Panc1 (cell line): ENCODE measurements around the gene TSKS. TPM values are rescaled to one million over a fixed set of nuclear protein-coding genes. Genes with fewer than 3 reads are reported as not detected.

Experiments used
- ATAC-seq: fragments of 200-7000 bp; cut with Tn5 transposase; 2 replicates; pipeline ENCODE4 v1.9.1; 2020; ENCODE audit warnings: mild to moderate bottlenecking, moderate library complexity
- BruUV-seq: library from RNA; stranded (reverse); fragments of 400-500 nt; replicated peaks from 2 replicates; lab custom pipeline; 2021; lab: Mats Ljungman, UMichigan
- CTCF ChIA-PET: fragments of 300-600 bp; sonication (Branson Sonifier 250); formaldehyde crosslinking; loops from one replicate; lab custom pipeline; 2022; ENCODE audit warnings: antibody characterized with exemption; lab: Charles Lee
- POLR2A ChIA-PET: fragments of 300-600 bp; sonication (Branson Sonifier 250); formaldehyde crosslinking; loops from one replicate; lab custom pipeline; 2022; ENCODE audit warnings: antibody characterized with exemption; lab: Charles Lee
- DNase-seq: peaks from one replicate; pipeline ENCODE4 v3.0.0-alpha.2; 2010; ENCODE audit warnings: low read depth, low spot score
- H3K27ac ChIP-seq: 2 replicates; pipeline ENCODE4 v1.5.1; 2011; ENCODE audit warnings: mild to moderate bottlenecking, low read length, inconsistent platforms
- H3K27me3 ChIP-seq: fragments of 200-500 bp; sonication (Bioruptor generic); 2 replicates; pipeline ENCODE4 v1.6.0; 2014; ENCODE audit warnings: low read length, inconsistent platforms; ENCODE audit not compliant: control insufficient read depth, insufficient read depth
- H3K36me3 ChIP-seq: fragments of 200-500 bp; sonication (Bioruptor generic); 2 replicates; pipeline ENCODE4 v1.5.1; 2014; ENCODE audit warnings: inconsistent platforms, mild to moderate bottlenecking, low read length, moderate library complexity; ENCODE audit not compliant: control insufficient read depth, insufficient read depth
- H3K4me1 ChIP-seq: 2 replicates; pipeline ENCODE4 v1.5.1; 2011; ENCODE audit warnings: inconsistent platforms, mild to moderate bottlenecking, low read length, moderate library complexity; ENCODE audit not compliant: control insufficient read depth, insufficient read depth
- H3K4me3 ChIP-seq, 2 experiments: 2 replicates each; pipeline ENCODE4 v1.5.1; 2011 to 2012; ENCODE audit warnings: low read depth in 2 of 2, low read length in 2 of 2, mild to moderate bottlenecking in 2 of 2, inconsistent platforms in 1 of 2, moderate library complexity in 1 of 2
- H3K9me3 ChIP-seq: fragments of 200-500 bp; sonication (Bioruptor generic); 2 replicates; pipeline ENCODE4 v1.5.1; 2014; ENCODE audit warnings: low read depth, mild to moderate bottlenecking, inconsistent platforms, low read length, moderate library complexity; ENCODE audit not compliant: control insufficient read depth, insufficient read depth
- CTCF ChIP-seq: fragments of 450-650 bp; IDR thresholded peaks from 2 replicates; pipeline ENCODE4 v1.5.1; 2017; ENCODE audit warnings: mild to moderate bottlenecking
- POLR2AphosphoS5 ChIP-seq: IDR thresholded peaks from 2 replicates; pipeline ENCODE4 v1.6.1; 2012; ENCODE audit warnings: mild to moderate bottlenecking, low read depth, low read length, moderate library complexity
- REST ChIP-seq, 2 experiments: IDR thresholded peaks; 2 replicates each; pipeline ENCODE4 v1.6.1; 2011 to 2012; ENCODE audit warnings: low read depth in 2 of 2, control low read depth in 1 of 2, low read length in 1 of 2, mild to moderate bottlenecking in 1 of 2, moderate library complexity in 1 of 2; ENCODE audit not compliant: insufficient read depth in 1 of 2
- SIN3A ChIP-seq: IDR thresholded peaks from 2 replicates; pipeline ENCODE4 v1.6.1; 2012; ENCODE audit warnings: low read depth, mild to moderate bottlenecking, low read length, moderate library complexity, borderline replicate concordance; ENCODE audit not compliant: insufficient read depth
- TCF7L2 ChIP-seq: IDR thresholded peaks from 2 replicates; pipeline ENCODE4 v1.6.1; 2011; ENCODE audit warnings: mild to moderate bottlenecking, low read depth, low read length, inconsistent platforms
- in situ Hi-C: cut with HindIII; loops from 2 replicates; pipeline ENCODE4 v1.10.0; 2016; ENCODE audit warnings: low sequenced_read_pairs, low pct_unique_long_range_greater_than_20kb
- intact Hi-C: fragments of 100-400 bp; cut with micrococcal nuclease; formaldehyde crosslinking; loops from one replicate; pipeline ENCODE4 v1.10.0; 2022; ENCODE audit not compliant: unreplicated experiment
- total RNA-seq: library from RNA; stranded (reverse); gene quantifications from one replicate; pipeline ENCODE4 v1.2.1, GENCODE V29; 2021; ENCODE audit not compliant: unreplicated experiment

Gene TSKS
- total RNA-seq, 1 experiment from 2014 or later, result not detected

- DNase-seq (no peak), ATAC-seq (no peak)
- Histone ChIP-seq H3K4me3 (no peak overlapping the region), H3K4me1 (no peaks in the 10 kb centered on the region; the same call in 1 of the 2 replicates), H3K27me3 (no peaks in the 10 kb centered on the region), H3K9me3 (no peaks in the 10 kb centered on the region), H3K27ac (no peak overlapping the region), H3K36me3 (peaks cover 3% of the 10 kb centered on the region; the same call in 1 of the 2 replicates)
- in situ Hi-C loops (no loop called here), intact Hi-C loops (no loop called here)
- POLR2A ChIA-PET, result no interaction called here
- BruUV-seq, result no TSS peak
- TF ChIP-seq TCF7L2 (no peak), POLR2AphosphoS5 (no peak), CTCF (no peak), REST (IDR thresholded peaks at IDR 0.05; ENCODE audit: insufficient read depth in 1 of 2, low read depth in 2 of 2, low read length in 1 of 2) (no peak), SIN3A (no peak)
- CTCF ChIA-PET, result no interaction called here
Observed at GRCh38 chr19:49718511-49718910, 44.6 kb downstream of the TSKS start.

DNA sequence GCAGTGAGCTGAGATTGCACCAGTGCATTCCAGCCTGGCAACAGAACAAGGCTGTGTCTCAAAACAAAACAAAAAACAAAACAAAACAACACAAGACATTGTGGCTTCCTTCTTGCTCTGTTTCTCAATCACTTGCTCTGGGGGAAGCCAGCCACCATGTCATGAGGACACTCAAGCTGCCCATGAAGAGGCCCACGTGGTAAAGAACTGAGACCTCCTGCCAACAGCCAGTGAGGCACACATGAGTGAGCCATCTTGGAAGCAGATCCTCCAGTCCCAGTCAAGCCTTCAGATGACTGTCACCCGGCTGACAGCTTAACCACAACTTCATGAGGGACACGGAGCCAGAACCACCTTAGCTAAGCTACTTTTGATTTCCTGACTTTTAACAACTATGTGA is 47.0 kb downstream of the TSKS start:
- Histone ChIP-seq H3K4me1 (no peaks in the 10 kb centered on the region; the same call in 1 of the 2 replicates), H3K36me3 (peaks cover 3% of the 10 kb centered on the region; the same call in 1 of the 2 replicates), H3K9me3 (no peaks in the 10 kb centered on the region), H3K27ac (peak overlapping the region; percentile 35; the same call in 1 of the 2 replicates), H3K27me3 (no peaks in the 10 kb centered on the region), H3K4me3 (peak overlapping the region; percentile 34 to 48; a peak in 3 of 4 replicates)
- in situ Hi-C loops, result no loop called here
- TF ChIP-seq CTCF (no peak), TCF7L2 (no peak), SIN3A (no peak), REST (IDR thresholded peaks at IDR 0.05; ENCODE audit: insufficient read depth in 1 of 2, low read depth in 2 of 2, low read length in 1 of 2) (no peak), POLR2AphosphoS5 (no peak)
- DNase-seq, result no peak
- no peak for ATAC-seq
- ChIA-PET CTCF (interaction anchor here (0.7 kb wide), 1 partner anchor 40 kb away, joined by 4 read pairs; no protein-coding TSS in a partner anchor), POLR2A (interaction anchor here (0.6 to 0.7 kb wide), 2 partner anchors 50 to 70 kb away, joined by 3 to 6 read pairs; no protein-coding TSS in a partner anchor)
- BruUV-seq, result no TSS peak
- intact Hi-C loops, result no loop called here
